H9 (cell line): ENCODE results near the gene PHACTR4. TPM values are rescaled to one million over a fixed set of nuclear protein-coding genes. Genes with fewer than 3 reads are reported as not detected.

Experiments used
- DNase-seq: peaks from one replicate; pipeline ENCODE4 v3.0.0-alpha.2; 2017
- H2AFZ ChIP-seq: one replicate; pipeline ENCODE4 v1.6.1; 2013; ENCODE audit warnings: mild to moderate bottlenecking, low read length, control low read depth, moderate library complexity
- H2AK5ac ChIP-seq: 2 replicates; pipeline ENCODE4 v1.6.1; 2013; ENCODE audit warnings: low read length, control low read depth, mixed read lengths; ENCODE audit not compliant: insufficient read length
- H2BK120ac ChIP-seq: one replicate; pipeline ENCODE4 v1.6.1; 2013; ENCODE audit warnings: low read depth, mild to moderate bottlenecking, low read length, control low read depth, inconsistent platforms; ENCODE audit not compliant: poor library complexity, severe bottlenecking
- H2BK12ac ChIP-seq: 2 replicates; pipeline ENCODE4 v1.6.1; 2013; ENCODE audit warnings: low read length, control low read depth, mixed read lengths, low read depth; ENCODE audit not compliant: insufficient read length
- H2BK15ac ChIP-seq: 2 replicates; pipeline ENCODE4 v1.6.1; 2013; ENCODE audit warnings: low read depth, low read length, control low read depth
- H2BK20ac ChIP-seq: one replicate; pipeline ENCODE4 v1.6.1; 2013; ENCODE audit warnings: low read depth, mild to moderate bottlenecking, low read length, control low read depth, inconsistent platforms; ENCODE audit not compliant: poor library complexity, severe bottlenecking
- H2BK5ac ChIP-seq: 2 replicates; pipeline ENCODE4 v1.6.1; 2013; ENCODE audit warnings: low read length, control low read depth, mixed read lengths; ENCODE audit not compliant: insufficient read length
- H3K14ac ChIP-seq: 2 replicates; pipeline ENCODE4 v1.6.1; 2013; ENCODE audit warnings: low read length, control low read depth; ENCODE audit not compliant: insufficient read depth
- H3K18ac ChIP-seq: 2 replicates; pipeline ENCODE4 v1.6.1; 2013; ENCODE audit warnings: low read depth, mild to moderate bottlenecking, mixed read lengths, low read length, control low read depth; ENCODE audit not compliant: insufficient read length
- H3K23ac ChIP-seq: 2 replicates; pipeline ENCODE4 v1.6.1; 2013; ENCODE audit warnings: low read length, control low read depth, mixed read lengths, low read depth; ENCODE audit not compliant: insufficient read length
- H3K23me2 ChIP-seq: 2 replicates; pipeline ENCODE4 v1.6.1; 2013; ENCODE audit warnings: low read depth, mild to moderate bottlenecking, mixed read lengths, low read length, control low read depth; ENCODE audit not compliant: insufficient read length, poor library complexity, severe bottlenecking
- H3K27ac ChIP-seq: 2 replicates; pipeline ENCODE4 v1.5.1; 2013; ENCODE audit warnings: low read length, control low read depth, mixed read lengths, low read depth; ENCODE audit not compliant: insufficient read length
- H3K27me3 ChIP-seq: 2 replicates; pipeline ENCODE4 v1.6.1; 2013; ENCODE audit warnings: low read length, control low read depth, inconsistent platforms; ENCODE audit not compliant: insufficient read depth
- H3K4ac ChIP-seq: 2 replicates; pipeline ENCODE4 v1.6.1; 2013; ENCODE audit warnings: low read depth, mild to moderate bottlenecking, control low read depth, inconsistent platforms, low read length, moderate library complexity
- H3K4me1 ChIP-seq: 2 replicates; pipeline ENCODE4 v1.6.1; 2013; ENCODE audit warnings: low read length, control low read depth, inconsistent platforms; ENCODE audit not compliant: insufficient read depth
- H3K4me2 ChIP-seq: 2 replicates; pipeline ENCODE4 v1.6.1; 2013; ENCODE audit warnings: low read length, control low read depth, mixed read lengths; ENCODE audit not compliant: insufficient read length, insufficient read depth
- H3K56ac ChIP-seq: 2 replicates; pipeline ENCODE4 v1.6.1; 2013; ENCODE audit warnings: low read depth, mild to moderate bottlenecking, mixed read lengths, low read length, control low read depth; ENCODE audit not compliant: insufficient read length
- H3K79me1 ChIP-seq: 2 replicates; pipeline ENCODE4 v1.6.1; 2013; ENCODE audit warnings: low read depth, mild to moderate bottlenecking, moderate library complexity, low read length, control low read depth, inconsistent platforms; ENCODE audit not compliant: insufficient read depth, poor library complexity, severe bottlenecking
- H3K79me2 ChIP-seq: 2 replicates; pipeline ENCODE4 v1.6.1; 2013; ENCODE audit warnings: low read length, control low read depth, inconsistent platforms; ENCODE audit not compliant: insufficient read depth
- H3K9ac ChIP-seq: 2 replicates; pipeline ENCODE4 v1.6.1; 2013; ENCODE audit warnings: low read length, control low read depth, mixed read lengths; ENCODE audit not compliant: insufficient read length; ENCODE audit errors: extremely low read depth
- H3K9me3 ChIP-seq: one replicate; pipeline ENCODE4 v1.6.1; 2013; ENCODE audit warnings: low read depth, low read length, inconsistent platforms; ENCODE audit not compliant: control insufficient read depth
- H3T11ph ChIP-seq: one replicate; pipeline ENCODE4 v1.6.1; 2013; ENCODE audit warnings: mild to moderate bottlenecking, low read length, control low read depth, inconsistent platforms
- H4K20me1 ChIP-seq: one replicate; pipeline ENCODE4 v1.6.1; 2013; ENCODE audit not compliant: control insufficient read depth, insufficient read length, insufficient read depth
- H4K5ac ChIP-seq: 2 replicates; pipeline ENCODE4 v1.6.1; 2013; ENCODE audit warnings: low read depth, mild to moderate bottlenecking, mixed read lengths, low read length, control low read depth; ENCODE audit not compliant: insufficient read length
- H4K8ac ChIP-seq: replicated peaks from 2 replicates; pipeline ENCODE4 v1.6.1; 2013; ENCODE audit warnings: low read length, control low read depth, mixed read lengths, low read depth; ENCODE audit not compliant: insufficient read length
- H4K91ac ChIP-seq: 2 replicates; pipeline ENCODE4 v1.6.1; 2013; ENCODE audit warnings: low read depth, mild to moderate bottlenecking, moderate library complexity, mixed read lengths, low read length, control low read depth; ENCODE audit not compliant: insufficient read length
- H3K27ac Mint-ChIP-seq, 3 experiments: 2 replicates in 2 of 3; 3 replicates in 1 of 3; pipeline ENCODE4 v1.8.0; 2020 to 2021; ENCODE audit warnings: mixed read lengths in 3 of 3, mild to moderate bottlenecking in 1 of 3, moderate library complexity in 1 of 3
- H3K27me3 Mint-ChIP-seq: 2 replicates; pipeline ENCODE4 v1.8.0; 2021; ENCODE audit warnings: low read depth, mild to moderate bottlenecking, moderate library complexity, mixed read lengths
- H3K36me3 Mint-ChIP-seq, 3 experiments: 2 replicates in 2 of 3; 3 replicates in 1 of 3; pipeline ENCODE4 v1.8.0; 2020 to 2021; ENCODE audit warnings: low read depth in 3 of 3, mixed read lengths in 3 of 3; ENCODE audit not compliant: insufficient read depth in 1 of 3
- H3K4me1 Mint-ChIP-seq, 2 experiments: 2 replicates each; pipeline ENCODE4 v1.8.0; 2020; ENCODE audit warnings: mixed read lengths in 2 of 2
- H3K4me3 Mint-ChIP-seq, 2 experiments: 2 replicates in 1 of 2; 3 replicates in 1 of 2; pipeline ENCODE4 v1.8.0; 2020 to 2021; ENCODE audit warnings: mild to moderate bottlenecking in 2 of 2, mixed read lengths in 2 of 2, moderate library complexity in 1 of 2
- H3K9me3 Mint-ChIP-seq, 2 experiments: 2 replicates in 1 of 2; 3 replicates in 1 of 2; pipeline ENCODE4 v1.8.0; 2020; ENCODE audit warnings: mild to moderate bottlenecking in 2 of 2, mixed read lengths in 2 of 2, moderate library complexity in 1 of 2
- CTCF ChIP-seq: fragments of 200-600 bp; sonication (generic); conservative IDR thresholded peaks from 3 replicates; pipeline ENCODE4 v1.8.0; 2021; ENCODE audit warnings: antibody characterized with exemption, mild to moderate bottlenecking
- whole genome bisulfite sequencing: extraction: QIAGEN DNeasy Blood & Tissue Kit; methylation state at CpG from one replicate; pipeline ENCODE4 v1.1.7; 2013; ENCODE audit warnings: missing lambda C conversion rate, low lambda C conversion rate, mixed read lengths; ENCODE audit not compliant: insufficient read length; ENCODE audit errors: extremely low coverage; 5-methylcytosine and 5-hydroxymethylcytosine counted together
- total RNA-seq: library from RNA; stranded (reverse); gene quantifications from 2 replicates; pipeline ENCODE4 v1.2.1, GENCODE V29; 2021

The PHACTR4 gene
- total RNA-seq, 1 experiment from 2014 or later: 54.0 TPM

GRCh38 chr1:28526886-28527285 lies 157.3 kb downstream of the PHACTR4 start:
- Histone ChIP-seq H3K18ac (no peak overlapping the region), H3K9ac (no peak overlapping the region), H2BK20ac (no peak overlapping the region), H3K79me2 (peaks cover 12% of the 10 kb centered on the region; the same call in 1 of the 2 replicates), H2BK15ac (no peak overlapping the region), H3K4me1 (peaks cover 3% of the 10 kb centered on the region), H2BK120ac (no peak overlapping the region), H2BK12ac (no peak overlapping the region), H3K14ac (no peak overlapping the region), H3K27ac (no peak overlapping the region), H4K20me1 (no peaks in the 10 kb centered on the region), H3K79me1 (peaks cover 8% of the 10 kb centered on the region), H3K9me3 (no peaks in the 10 kb centered on the region), H3K56ac (no peak overlapping the region), H3K23ac (no peak overlapping the region), H3K4me2 (no peak overlapping the region), H3K4ac (no peak overlapping the region), H2AK5ac (no peak overlapping the region), H4K91ac (no peak overlapping the region), H3K23me2 (no peaks in the 10 kb centered on the region), H2AFZ (no peak overlapping the region), H3K27me3 (no peaks in the 10 kb centered on the region), H2BK5ac (no peak overlapping the region), H3T11ph (no peak overlapping the region), H4K5ac (no peak overlapping the region), H4K8ac (no peak overlapping the region)
- Mint-ChIP-seq H3K9me3 (no peaks in the 10 kb centered on the region), H3K36me3 (peaks cover 31 to 51% (median 42%) of the 10 kb centered on the region in 3 experiments), H3K27me3 (no peaks in the 10 kb centered on the region), H3K27ac (no peak overlapping the region), H3K4me3 (no peak overlapping the region), H3K4me1 (peaks cover 15 to 22% of the 10 kb centered on the region in 2 experiments)
- DNase-seq: no peak
- no CpG with 5 or more reads among the region's 9 CpGs for WGBS
- TF ChIP-seq CTCF: no peak
